CD4-positive, CD25-positive, alpha-beta regulatory T cell (primary cell): ENCODE results near the gene C16orf95. TPM values are rescaled to one million over a fixed set of nuclear protein-coding genes. Genes with fewer than 3 reads are reported as not detected.
"Not testable (repeated sequence)": the region's sequence is repeated elsewhere in the genome, so short reads cannot be mapped to it uniquely, and the experiment has no call there.

ENCODE experiments used
- ATAC-seq, 2 donors: fragments of 150-1000 bp; cut with Tn5 transposase; one replicate each; pipeline ENCODE4 v1.10.0; 2021; ENCODE audit warnings: low read depth in 2 of 2, moderate number of reproducible peaks in 2 of 2, moderate library complexity in 1 of 2
- DNase-seq, 3 donors: peaks; one replicate each; pipeline versions ENCODE4 v3.0.0 to v3.0.0-alpha.2; 2012 to 2022; ENCODE audit warnings: mixed read lengths in 1 of 3
- H3K27ac ChIP-seq: one replicate; pipeline ENCODE4 v1.7.0; 2013; ENCODE audit warnings: mild to moderate bottlenecking, low read length; ENCODE audit not compliant: insufficient read depth, poor library complexity, severe bottlenecking
- H3K27me3 ChIP-seq: one replicate; pipeline ENCODE4 v1.7.0; 2013; ENCODE audit warnings: low read length; ENCODE audit not compliant: control insufficient read depth, insufficient read depth
- H3K36me3 ChIP-seq: one replicate; pipeline ENCODE4 v1.7.0; 2013; ENCODE audit warnings: mild to moderate bottlenecking, low read length, moderate library complexity; ENCODE audit not compliant: control insufficient read depth, insufficient read depth
- H3K4me1 ChIP-seq: 2 replicates; pipeline ENCODE4 v1.7.0; 2013; ENCODE audit warnings: mild to moderate bottlenecking, low read length; ENCODE audit not compliant: insufficient read depth, control insufficient read depth, poor library complexity, severe bottlenecking
- H3K4me3 ChIP-seq: one replicate; pipeline ENCODE4 v1.7.0; 2013; ENCODE audit warnings: low read depth, mild to moderate bottlenecking, low read length, moderate library complexity
- H3K9me3 ChIP-seq, 2 experiments: 1 replicate in 1 of 2; 2 replicates in 1 of 2; pipeline ENCODE4 v1.7.0; 2013; ENCODE audit warnings: low read length in 2 of 2, mild to moderate bottlenecking in 1 of 2, moderate library complexity in 1 of 2; ENCODE audit not compliant: control insufficient read depth in 2 of 2
- H3K27ac Mint-ChIP-seq, 3 donors: one replicate each; pipeline ENCODE4 v1.8.0; 2020 to 2022; ENCODE audit warnings: mild to moderate bottlenecking in 3 of 3, mixed read lengths in 3 of 3, moderate library complexity in 2 of 3
- H3K27me3 Mint-ChIP-seq: one replicate; pipeline ENCODE4 v1.8.0; 2022; ENCODE audit warnings: mild to moderate bottlenecking, mixed read lengths
- H3K36me3 Mint-ChIP-seq: one replicate; pipeline ENCODE4 v1.8.0; 2020; ENCODE audit warnings: mixed read lengths
- H3K4me1 Mint-ChIP-seq, 4 donors: one replicate each; pipeline ENCODE4 v1.8.0; 2020 to 2022; ENCODE audit warnings: mixed read lengths in 4 of 4, mild to moderate bottlenecking in 1 of 4
- H3K4me3 Mint-ChIP-seq, 4 donors: one replicate each; pipeline ENCODE4 v1.8.0; 2020 to 2022; ENCODE audit warnings: mild to moderate bottlenecking in 4 of 4, mixed read lengths in 4 of 4, moderate library complexity in 3 of 4
- H3K9me3 Mint-ChIP-seq, 7 donors: one replicate each; pipeline ENCODE4 v1.8.0; 2020 to 2022; ENCODE audit warnings: mixed read lengths in 7 of 7, mild to moderate bottlenecking in 3 of 7, moderate library complexity in 2 of 7
- polyA plus RNA-seq, 4 donors: library from polyadenylated mRNA; unstranded; fragments of 300-500 nt; fragmentation: Illumina TruSeq; gene quantifications; one replicate each; pipeline ENCODE4 v1.2.3, GENCODE V29; 2021
- total RNA-seq: library from RNA; stranded (reverse); gene quantifications from one replicate; pipeline ENCODE4 v1.2.3, GENCODE V29; 2022

C16orf95 gene
- total and polyA plus RNA-seq, 5 donors from 2014 or later: 2.1 to 8.8 (median 2.9) TPM

GRCh38 chr16:87258653-87259052 is 58.5 kb downstream of the C16orf95 start:
- not testable (repeated sequence) for H3K4me1 ChIP-seq, H3K36me3 ChIP-seq, ATAC-seq, H3K36me3 Mint-ChIP-seq, H3K9me3 Mint-ChIP-seq, DNase-seq, H3K4me3 ChIP-seq, H3K4me1 Mint-ChIP-seq, H3K27ac ChIP-seq, H3K27ac Mint-ChIP-seq, H3K27me3 Mint-ChIP-seq, H3K27me3 ChIP-seq, H3K4me3 Mint-ChIP-seq, H3K9me3 ChIP-seq

DNA sequence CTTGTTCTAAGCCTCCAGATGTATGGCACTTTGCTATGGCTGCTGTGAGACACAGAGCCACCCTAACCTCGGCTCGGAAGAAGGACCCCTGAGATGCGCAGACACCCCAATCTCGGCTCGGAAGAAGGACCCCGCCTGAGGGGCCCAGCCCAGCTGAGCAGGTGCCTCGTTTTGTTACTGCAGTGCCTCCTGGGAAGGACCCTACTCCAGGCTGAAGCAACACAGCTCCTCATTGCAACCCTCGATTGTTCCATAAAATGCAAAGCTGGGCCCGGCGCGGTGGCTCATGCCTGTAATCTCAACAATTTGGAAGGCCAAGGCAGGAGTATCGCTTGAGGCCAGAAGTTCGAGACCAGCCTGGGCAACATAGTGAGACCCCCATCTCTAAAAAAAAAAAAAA is 61.3 kb downstream of the C16orf95 start:
- H3K27me3 Mint-ChIP-seq: no peaks in the 10 kb centered on the region
- peaks cover 0 to 4% (median 0%) of the 10 kb centered on the region in 7 donors for H3K9me3 Mint-ChIP-seq
- H3K4me1 Mint-ChIP-seq: no peaks in the 10 kb centered on the region
- no peak overlapping the region for H3K27ac Mint-ChIP-seq
- Histone ChIP-seq H3K36me3 (no peaks in the 10 kb centered on the region), H3K4me1 (no peaks in the 10 kb centered on the region), H3K9me3 (no peaks in the 10 kb centered on the region), H3K4me3 (no peak overlapping the region), H3K27ac (no peak overlapping the region), H3K27me3 (no peaks in the 10 kb centered on the region)
- DNase-seq (no peak), ATAC-seq (no peak)
- H3K36me3 Mint-ChIP-seq: no peaks in the 10 kb centered on the region
- H3K4me3 Mint-ChIP-seq: no peak overlapping the region

DNA sequence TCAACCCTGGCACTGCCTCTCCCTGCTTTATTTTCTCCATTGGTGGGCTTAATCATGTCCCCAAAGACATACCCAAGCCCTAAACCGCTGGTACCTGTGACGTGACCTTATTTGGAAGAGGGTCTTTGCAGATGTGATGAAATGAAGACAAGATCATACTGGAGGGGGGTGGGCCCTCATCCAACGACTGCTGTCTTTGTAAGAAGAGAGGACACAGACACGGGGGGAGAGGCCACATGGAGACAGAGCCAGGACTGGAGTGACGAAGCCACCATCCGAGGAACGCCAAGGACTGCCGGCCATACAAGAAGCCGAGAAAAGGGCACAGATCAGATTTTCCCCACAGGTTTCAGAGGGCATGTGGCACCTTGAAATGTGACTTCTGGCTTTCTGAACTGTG is 62.5 kb downstream of the C16orf95 start:
- H3K9me3 Mint-ChIP-seq: no peaks in the 10 kb centered on the region
- H3K27me3 ChIP-seq: no peaks in the 10 kb centered on the region
- no peak overlapping the region for H3K27ac Mint-ChIP-seq
- H3K4me3 Mint-ChIP-seq: no peak overlapping the region
- no peak overlapping the region for H3K27ac ChIP-seq
- H3K4me1 Mint-ChIP-seq: no peaks in the 10 kb centered on the region
- no peak for ATAC-seq
- no peaks in the 10 kb centered on the region for H3K36me3 Mint-ChIP-seq
- H3K9me3 ChIP-seq: no peaks in the 10 kb centered on the region
- no peak for DNase-seq
- H3K27me3 Mint-ChIP-seq: no peaks in the 10 kb centered on the region
- no peaks in the 10 kb centered on the region for H3K4me1 ChIP-seq
- no peaks in the 10 kb centered on the region for H3K36me3 ChIP-seq
- no peak overlapping the region for H3K4me3 ChIP-seq

- H3K27me3 Mint-ChIP-seq: no peaks in the 10 kb centered on the region
- no peaks in the 10 kb centered on the region for H3K27me3 ChIP-seq
- H3K4me1 Mint-ChIP-seq: no peaks in the 10 kb centered on the region
- H3K9me3 ChIP-seq: no peaks in the 10 kb centered on the region
- no peaks in the 10 kb centered on the region for H3K4me1 ChIP-seq
- no peaks in the 10 kb centered on the region for H3K36me3 Mint-ChIP-seq
- H3K4me3 Mint-ChIP-seq: peak overlapping the region in 1 of 4 donors; percentile 7
- H3K9me3 Mint-ChIP-seq: no peaks in the 10 kb centered on the region
- H3K4me3 ChIP-seq: no peak overlapping the region
- ATAC-seq (no peak), DNase-seq (no peak)
- no peak overlapping the region for H3K27ac ChIP-seq
- no peaks in the 10 kb centered on the region for H3K36me3 ChIP-seq
- H3K27ac Mint-ChIP-seq: no peak overlapping the region
Measured at GRCh38 chr16:87254296-87254695, 62.9 kb downstream of the C16orf95 start.

GRCh38 chr16:87253536-87253935 is 63.7 kb downstream of the C16orf95 start:
- no peak overlapping the region for H3K27ac Mint-ChIP-seq
- Histone ChIP-seq H3K36me3 (no peaks in the 10 kb centered on the region), H3K27ac (no peak overlapping the region), H3K9me3 (no peaks in the 10 kb centered on the region), H3K4me3 (no peak overlapping the region), H3K27me3 (no peaks in the 10 kb centered on the region), H3K4me1 (no peaks in the 10 kb centered on the region)
- no peak for DNase-seq
- ATAC-seq: no peak
- H3K27me3 Mint-ChIP-seq: no peaks in the 10 kb centered on the region
- no peaks in the 10 kb centered on the region for H3K36me3 Mint-ChIP-seq
- H3K9me3 Mint-ChIP-seq: no peaks in the 10 kb centered on the region
- no peak overlapping the region for H3K4me3 Mint-ChIP-seq
- H3K4me1 Mint-ChIP-seq: no peaks in the 10 kb centered on the region

Other genes starting within 250 kb of the C16orf95 start
- gene FBXO31, start 66.4 kb upstream of the C16orf95 start, total RNA-seq: 35.5 TPM
- gene FBXO31, start 66.4 kb upstream of the C16orf95 start, polyA plus RNA-seq: 10 to 100 TPM; 18.8 to 29.2 (median 26.4) TPM
- gene MAP1LC3B, start 74.9 kb upstream of the C16orf95 start, total RNA-seq: 83.2 TPM
- 100 to 1,000 TPM; 123 to 158 (median 140) TPM for gene MAP1LC3B, start 74.9 kb upstream of the C16orf95 start, polyA plus RNA-seq
- gene ZCCHC14, start 175.6 kb upstream of the C16orf95 start, total RNA-seq: 33.7 TPM
- 1 to 10 TPM; 1.6 to 2.2 (median 1.8) TPM for gene ZCCHC14, start 175.6 kb upstream of the C16orf95 start, polyA plus RNA-seq